Stimulated activated CD8-positive, alpha-beta memory T cell treated with anti-CD3 and anti-CD28 coated beads, Interleukin-7, amount 100 ng/mL, for 4 hours (primary cell): ENCODE measurements around the gene NFKBIB.
"Not testable (repeated sequence)": the region's sequence is repeated elsewhere in the genome, so short reads cannot be mapped to it uniquely, and the experiment has no call there.

ENCODE experiments used
- DNase-seq, 2 donors: peaks; one replicate each; pipeline ENCODE4 v3.0.0-alpha.2; 2020; ENCODE audit warnings: low read depth in 2 of 2

NFKBIB gene

DNA sequence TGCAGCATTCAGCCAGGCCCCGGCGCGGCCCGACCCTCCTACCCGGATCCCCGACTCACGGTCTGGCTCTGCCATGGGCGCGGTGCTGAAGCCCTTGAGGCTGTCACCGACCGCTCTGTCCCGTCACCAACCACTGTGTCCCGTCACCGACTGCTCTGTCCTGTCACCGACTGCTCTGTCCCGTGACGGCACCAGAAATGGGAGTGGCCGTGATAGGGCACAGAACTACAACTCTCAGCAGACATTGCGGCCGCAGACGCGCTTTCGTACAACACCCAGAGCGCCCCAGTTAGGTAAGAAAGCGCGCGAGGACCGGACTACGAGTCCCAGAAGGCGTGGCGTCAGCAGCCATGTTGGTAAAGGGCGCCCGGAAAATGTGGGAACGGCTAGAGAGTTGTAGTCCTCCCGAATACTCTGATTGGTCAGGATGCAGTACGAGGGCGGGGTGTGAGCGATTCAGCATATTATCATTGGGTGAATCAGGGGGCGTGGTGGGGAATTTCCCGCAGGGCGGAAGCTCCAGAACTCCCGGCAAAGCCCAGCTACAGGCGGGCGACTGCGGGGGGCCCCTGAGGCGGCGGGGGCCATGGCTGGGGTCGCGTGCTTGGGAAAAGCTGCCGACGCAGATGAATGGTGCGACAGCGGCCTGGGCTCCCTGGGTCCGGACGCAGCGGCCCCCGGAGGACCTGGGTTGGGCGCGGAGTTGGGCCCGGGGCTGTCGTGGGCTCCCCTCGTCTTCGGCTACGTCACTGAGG is at the start of gene NFKBIB, which contains the start of gene SIRT2:
Gene NFKBIB (plus strand): TSS at position 523 of the 755 bp plus-strand sequence. CDS start 64 bp downstream, at position 587.
Gene SIRT2 (minus strand): TSS at position 172 of the 755 bp plus-strand sequence. CDS start 97 bp downstream, at position 75.
- peak; percentile 99 to 100 for DNase-seq

- DNase-seq, result peak; percentile 98 to 99
Measured at GRCh38 chr19:38850436-38850975, 49.3 kb upstream of the NFKBIB start.

DNA sequence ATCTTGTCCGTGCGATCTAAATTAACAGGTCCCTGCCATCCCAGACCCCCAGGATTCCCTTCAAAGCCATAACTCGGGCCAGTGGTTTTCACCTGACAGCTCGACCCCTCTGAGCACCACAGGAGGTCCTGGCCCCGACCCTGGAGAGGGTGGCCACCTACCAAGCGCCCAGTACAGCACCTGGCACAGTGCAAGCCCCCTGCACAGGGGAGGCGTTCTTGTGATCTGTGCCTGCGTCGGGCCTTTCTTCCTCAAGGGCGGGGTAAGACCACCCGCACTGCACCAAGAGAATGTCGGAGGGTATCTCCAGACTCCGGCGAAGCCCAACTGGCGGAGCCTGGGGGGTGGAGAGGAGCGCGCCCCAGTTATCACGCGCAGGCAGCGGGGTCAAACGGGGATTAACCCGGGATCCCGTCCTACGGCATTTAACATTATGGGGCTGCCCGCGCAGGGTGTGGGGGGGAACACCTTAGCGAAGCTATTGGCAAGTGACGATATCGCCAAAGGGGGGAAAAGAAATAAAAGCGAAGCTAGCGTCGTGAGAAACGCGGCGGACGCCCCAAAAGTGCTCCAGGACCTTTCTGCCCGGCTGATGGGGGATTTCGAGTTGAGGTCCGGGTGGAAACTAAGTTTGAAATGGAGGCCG is 48.7 kb upstream of the NFKBIB start:
- DNase-seq, result no peak

DNA sequence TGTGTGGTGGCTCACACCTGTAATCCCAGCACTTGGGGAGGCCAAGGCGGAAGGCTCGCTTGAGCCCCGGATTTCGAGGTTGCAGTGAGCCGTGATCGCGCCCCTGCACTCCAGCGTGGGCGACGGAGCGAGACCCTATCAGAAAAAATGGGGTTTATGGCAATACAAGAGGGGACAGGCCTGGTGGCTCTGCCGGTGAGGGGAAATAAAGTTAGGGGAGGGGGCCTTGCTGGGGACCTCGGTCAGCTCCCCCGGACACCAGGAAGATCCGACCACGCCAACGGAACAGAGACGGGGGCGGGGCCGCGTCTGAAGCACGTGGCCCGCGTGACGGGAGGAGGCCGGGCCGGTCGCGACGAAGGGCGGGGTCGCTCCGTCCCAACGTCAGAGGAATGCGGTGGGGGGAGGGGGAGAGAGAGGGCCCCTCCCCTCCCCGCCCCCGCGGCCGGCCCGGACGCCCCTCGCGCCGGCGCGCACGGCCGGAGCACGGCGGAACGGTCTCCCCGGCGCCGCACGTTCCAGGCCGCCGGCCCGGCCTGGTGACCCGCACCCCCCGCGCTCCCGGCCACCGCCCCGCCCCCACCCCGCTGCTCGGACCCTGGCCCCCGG is 48.0 kb upstream of the NFKBIB start:
- peak; percentile 83 to 89 for DNase-seq

DNA sequence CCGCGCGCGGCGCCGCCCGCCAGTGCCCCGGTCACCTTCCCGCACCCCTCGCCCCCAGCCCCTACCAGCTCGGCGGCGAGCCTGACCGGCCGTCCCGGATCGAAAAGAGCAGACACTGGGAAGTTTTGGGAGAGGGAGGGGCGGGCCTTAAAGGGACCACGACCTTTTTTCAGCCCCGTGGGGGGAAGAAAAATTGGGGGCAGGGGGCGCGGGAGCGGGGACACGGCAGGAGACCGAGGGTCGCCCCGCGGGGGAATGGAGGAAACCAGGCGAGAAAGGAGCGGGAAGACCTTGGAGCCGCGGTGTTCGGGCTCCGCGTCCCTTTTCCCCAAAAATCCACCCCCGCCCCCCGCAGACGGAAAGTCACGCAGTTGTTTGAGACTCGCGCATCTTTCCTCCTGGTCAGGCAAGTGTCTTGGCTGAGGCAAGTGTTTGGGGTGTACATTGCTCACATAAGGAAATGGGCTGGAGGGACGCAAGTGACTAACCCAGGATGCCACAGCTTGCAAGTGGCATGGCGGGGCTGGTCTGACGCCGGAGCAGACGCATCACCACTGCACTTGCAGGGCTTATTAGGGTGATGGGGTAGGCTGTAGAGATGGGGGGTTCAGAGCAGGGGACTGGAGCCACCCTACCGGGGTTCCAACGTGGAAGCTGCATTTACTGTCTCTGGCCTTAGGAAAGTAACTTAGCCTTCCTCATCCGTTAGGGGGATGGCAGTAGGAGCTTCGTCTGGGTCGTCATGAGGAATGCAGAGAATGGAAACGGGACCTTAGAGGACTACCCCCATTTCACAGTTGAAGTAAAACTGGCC is 47.3 kb upstream of the NFKBIB start:
- peak; percentile 55 to 60 for DNase-seq

- no peak for DNase-seq
Measured at GRCh38 chr19:38853214-38853613, 46.6 kb upstream of the NFKBIB start.

DNA sequence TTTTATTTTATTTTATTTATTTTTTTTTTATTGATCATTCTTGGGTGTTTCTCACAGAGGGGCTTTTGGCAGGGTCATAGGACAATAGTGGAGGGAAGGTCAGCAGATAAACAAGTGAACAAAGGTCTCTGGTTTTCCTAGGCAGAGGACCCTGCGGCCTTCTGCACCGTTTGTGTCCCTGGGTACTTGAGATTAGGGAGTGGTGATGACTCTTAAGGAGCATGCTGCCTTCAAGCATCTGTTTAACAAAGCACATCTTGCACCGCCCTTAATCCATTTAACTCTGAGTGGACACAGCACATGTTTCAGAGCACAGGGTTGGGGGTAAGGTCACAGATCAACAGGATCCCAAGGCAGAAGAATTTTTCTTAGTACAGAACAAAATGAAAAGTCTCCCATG is 44.8 kb upstream of the NFKBIB start:
- not testable (repeated sequence) for DNase-seq

DNA sequence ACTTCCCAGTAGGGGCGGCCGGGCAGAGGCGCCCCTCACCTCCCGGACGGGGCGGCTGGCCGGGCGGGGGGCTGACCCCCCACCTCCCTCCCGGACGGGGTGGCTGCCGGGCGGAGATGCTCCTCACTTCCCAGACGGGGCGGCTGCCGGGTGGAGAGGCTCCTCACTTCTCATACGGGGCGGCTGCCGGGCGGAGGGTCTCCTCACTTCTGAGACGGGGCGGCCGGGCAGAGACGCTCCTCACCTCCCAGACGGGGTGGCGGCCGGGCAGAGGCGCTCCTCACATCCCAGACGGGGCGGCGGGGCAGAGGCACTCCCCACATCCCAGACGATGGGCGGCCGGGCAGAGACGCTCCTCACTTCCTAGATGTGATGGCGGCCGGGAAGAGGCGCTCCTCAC is 44.0 kb upstream of the NFKBIB start:
- not testable (repeated sequence) for DNase-seq

GRCh38 chr19:38856813-38857212 is 43.0 kb upstream of the NFKBIB start:
- DNase-seq, result no peak

DNA sequence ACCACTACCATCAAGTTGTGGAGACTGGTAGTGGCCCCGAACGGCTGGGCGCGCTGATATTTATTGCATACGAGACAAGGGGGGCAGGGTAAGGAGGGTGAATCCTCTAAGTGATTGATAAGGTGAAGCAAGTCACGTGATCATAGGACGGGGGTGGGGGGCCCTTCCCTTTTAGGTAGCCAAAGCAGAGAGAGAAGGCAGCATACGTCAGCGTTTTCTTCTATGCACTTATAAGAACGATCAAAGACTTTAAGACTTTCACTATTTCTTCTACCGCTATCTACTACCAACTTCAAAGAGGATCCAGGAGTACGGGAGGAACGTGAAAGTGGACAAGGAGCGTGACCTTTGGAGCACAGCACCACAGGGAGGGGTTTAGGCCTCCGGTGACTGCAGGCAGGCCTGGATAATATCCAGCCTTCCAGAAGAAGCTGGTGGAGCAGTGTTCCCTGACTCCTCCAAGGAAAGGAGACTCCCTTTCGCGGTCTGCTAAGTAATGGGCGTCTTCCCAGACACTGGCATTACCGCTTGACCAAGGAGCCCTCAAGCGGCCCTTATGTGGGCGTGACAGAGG is 40.1 kb upstream of the NFKBIB start:
- not testable (repeated sequence) for DNase-seq

DNA sequence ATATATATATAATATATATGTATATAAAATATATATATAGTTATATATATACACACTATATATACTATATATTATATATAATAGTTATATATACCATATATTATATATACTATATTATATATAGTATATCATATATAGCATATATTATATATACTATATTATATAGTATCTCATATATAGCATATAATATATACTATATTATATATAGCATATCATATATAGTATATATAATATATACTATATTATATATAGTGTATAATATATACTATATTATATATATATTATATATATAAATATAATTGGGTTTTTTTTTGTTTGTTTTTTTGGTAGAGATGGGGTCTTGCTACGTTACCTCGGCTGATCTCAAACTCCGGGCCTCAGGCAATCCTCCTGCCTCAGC is 38.4 kb upstream of the NFKBIB start:
- DNase-seq, result no peak

DNA sequence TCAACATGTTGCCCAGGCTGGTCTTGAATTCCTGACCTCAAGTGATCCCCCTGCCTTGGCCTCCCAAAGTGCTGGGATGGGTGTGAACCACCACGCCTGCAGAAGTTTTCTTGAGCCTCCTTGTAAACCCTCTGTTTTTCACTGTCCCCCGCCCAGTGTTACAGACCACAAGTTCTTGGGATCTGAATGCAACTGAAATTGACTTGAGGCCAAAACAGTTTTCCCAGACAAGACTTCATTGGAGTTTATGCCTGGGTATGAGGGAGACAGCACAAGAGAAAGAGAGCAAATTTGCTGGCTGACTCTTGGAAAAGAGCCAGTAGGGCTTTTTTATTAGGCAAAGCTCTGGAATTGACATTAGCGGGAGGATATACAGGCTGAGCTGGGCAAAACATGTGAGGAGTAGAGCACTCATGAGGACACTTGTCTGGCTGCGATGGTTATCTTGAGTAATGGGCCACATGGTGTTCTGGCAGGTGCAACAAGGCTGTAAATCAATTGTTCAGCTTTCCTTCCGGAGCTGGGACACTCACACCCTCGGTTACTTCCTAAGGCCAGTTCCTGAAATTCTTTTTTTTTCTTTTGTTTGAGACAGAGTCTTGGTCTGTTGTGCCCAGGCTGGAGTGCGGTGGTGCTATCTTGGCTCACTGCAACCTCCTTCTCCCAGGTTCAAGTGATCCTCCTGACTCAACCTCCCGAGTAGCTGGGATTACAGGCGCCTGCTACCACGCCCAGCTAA is 37.3 kb upstream of the NFKBIB start:
- DNase-seq, result no peak

DNA sequence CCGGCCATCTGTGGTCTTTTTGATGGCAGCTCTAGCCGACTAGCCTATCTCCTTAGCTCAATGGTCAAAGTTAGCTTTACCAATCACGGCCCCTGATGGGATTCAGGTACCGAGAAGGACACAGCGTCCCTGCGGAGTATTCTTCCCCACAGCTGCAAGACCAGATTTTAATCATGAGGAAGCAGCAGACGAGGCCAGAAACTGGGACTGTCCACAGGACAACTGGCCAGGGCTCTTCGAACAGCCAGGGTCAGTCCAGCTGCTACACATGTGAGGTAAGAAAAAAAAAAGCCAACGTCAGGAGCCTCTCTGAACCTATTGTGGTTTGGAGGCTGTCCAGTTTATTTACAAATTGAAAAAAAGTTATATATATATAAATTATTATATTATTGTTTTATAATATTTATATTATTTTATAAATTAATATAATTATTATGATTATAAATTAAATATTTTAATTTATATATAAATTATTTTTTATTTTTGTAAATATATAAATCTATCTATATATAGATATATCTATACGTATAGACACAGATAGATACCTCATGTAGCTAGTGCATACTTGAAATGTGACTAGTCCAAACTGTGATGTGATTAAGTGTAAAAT is 32.5 kb upstream of the NFKBIB start:
- no peak for DNase-seq

GRCh38 chr19:38868551-38868950 is 31.2 kb upstream of the NFKBIB start:
- no peak for DNase-seq

DNA sequence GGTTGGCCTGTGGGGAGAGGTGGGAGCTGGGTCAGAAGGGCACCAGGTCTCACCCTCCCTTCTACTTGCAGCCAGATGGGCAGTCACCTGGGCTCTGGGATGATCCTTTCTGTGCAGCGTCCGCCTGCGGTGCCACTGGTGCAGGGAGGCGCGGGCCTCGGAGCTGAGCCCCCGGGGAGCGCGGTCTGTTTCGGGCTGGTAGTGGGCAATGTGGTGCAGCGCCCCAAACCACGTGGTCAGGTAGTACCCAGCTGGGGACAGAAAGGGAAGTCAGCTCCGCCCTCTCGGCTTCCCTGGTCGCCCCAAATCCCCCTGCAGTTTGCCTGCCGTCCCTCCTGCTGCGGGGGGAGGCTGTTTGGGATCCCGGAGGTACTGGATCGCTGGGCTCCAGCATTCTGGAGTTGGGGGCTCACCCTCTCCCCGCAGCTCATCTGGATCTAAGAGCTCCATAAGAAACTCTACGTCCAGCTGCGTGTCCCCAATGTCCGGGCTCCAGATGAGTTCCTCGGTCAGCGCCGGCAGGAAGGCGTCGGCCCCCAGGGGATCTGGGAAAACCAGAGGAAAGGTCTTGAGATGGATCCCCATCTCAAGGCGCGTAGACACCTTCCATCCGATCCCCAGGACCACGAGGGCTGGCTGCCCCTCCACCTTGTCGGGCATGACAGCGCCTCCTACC is 30.5 kb upstream of the NFKBIB start:
- DNase-seq, result peak in 1 of 2 donors; percentile 33

DNA sequence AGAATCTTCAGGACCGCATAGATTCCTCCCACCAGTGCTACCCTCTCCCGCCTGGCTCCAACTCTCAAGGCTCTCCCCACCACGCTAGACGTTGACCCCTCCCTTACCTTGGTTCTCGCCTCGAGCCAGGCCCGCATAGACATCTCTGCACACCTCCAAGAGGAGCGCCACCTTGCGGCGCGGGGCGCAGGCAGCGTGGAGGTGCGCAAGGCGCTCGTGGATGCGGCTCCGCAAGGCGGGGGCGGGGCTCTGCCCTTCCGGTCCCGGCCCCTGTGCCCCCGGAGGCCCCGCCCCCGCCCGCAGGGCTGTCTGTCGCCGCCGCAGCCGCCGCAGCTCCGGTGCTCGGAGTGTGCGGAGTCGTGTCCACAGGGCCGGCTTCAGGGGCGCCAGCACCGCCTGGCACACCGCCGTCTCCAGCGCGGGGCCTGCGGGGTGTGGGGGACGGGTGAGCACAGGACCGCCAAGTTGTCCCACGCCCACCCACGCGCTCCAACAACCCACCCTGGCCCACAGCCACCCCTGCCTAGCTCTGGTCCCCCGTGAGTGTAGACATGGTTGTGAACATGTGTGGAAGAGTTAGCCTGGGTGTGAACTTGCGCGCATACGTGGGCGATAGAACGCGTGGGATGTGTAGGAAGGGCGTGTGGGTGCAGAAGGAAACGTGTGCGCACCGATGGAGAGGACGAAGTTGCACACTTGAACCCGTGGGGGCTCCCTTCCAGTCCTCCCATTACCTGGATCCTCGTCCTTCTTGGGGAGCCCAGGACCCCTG is 29.7 kb upstream of the NFKBIB start:
- DNase-seq, result peak; percentile 84 to 92

DNA sequence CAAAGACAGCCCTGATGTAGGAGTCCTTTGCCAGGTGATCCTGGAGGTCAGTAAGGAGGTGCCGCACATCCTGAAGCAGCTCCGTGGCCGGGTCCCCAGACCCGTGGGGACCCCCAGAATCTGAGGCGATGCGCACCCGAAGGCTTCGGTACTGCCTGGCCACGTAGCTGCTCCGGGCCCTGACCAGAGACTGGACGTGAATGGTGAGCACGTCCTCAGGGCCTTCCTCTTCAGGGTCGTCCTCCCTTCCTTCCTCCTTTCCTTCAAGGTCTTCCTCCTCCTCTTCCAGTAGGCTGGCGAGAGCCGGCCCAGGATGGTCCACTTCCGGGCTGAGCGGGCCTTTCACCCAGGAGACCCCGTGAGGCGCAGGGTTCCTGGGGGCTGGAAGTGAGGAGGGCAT is 29.2 kb upstream of the NFKBIB start:
- no peak for DNase-seq

GRCh38 chr19:38873400-38873799 is 26.4 kb upstream of the NFKBIB start:
- DNase-seq, result not testable (repeated sequence)
